Activated CD8-positive, alpha-beta memory T cell treated with anti-CD3 and anti-CD28 coated beads, Interleukin-2, amount 50 U/mL, for 24 hours (primary cell): ENCODE measurements around the gene RASL11B.
"Not testable (repeated sequence)": the region's sequence is repeated elsewhere in the genome, so short reads cannot be mapped to it uniquely, and the experiment has no call there.

Source experiments
- DNase-seq: peaks from one replicate; pipeline ENCODE4 v3.0.0-alpha.2; 2020; ENCODE audit errors: extremely low read depth

The RASL11B gene

GRCh38 chr4:52861879-52862616 is at the start of gene RASL11B:
RASL11B (plus strand) TSS chr4:52862317; CDS start chr4:52862508, 191 bp downstream.
- peak; percentile 26 for DNase-seq

- no peak for DNase-seq
Measured at GRCh38 chr4:52813546-52813945, 48.6 kb upstream of the RASL11B start.

DNA sequence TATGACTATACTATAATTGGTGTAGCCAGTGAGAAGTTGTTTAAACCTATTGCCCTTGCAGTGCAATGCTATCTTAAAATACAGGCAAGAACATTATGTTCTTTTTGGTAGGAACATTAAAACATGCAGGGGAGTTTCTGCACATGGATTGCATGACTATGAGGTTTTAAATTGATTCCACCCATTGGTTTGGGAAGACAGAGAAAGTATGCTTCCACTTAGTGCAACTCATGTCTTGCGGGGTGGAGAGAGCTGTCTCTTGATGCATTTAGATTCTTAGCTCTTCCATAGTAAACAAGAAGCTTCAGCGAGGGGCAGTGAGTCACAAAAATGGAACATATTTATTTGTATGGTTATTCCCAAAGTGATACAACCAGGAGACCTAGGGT is 39.5 kb upstream of the RASL11B start:
- no peak for DNase-seq

DNA sequence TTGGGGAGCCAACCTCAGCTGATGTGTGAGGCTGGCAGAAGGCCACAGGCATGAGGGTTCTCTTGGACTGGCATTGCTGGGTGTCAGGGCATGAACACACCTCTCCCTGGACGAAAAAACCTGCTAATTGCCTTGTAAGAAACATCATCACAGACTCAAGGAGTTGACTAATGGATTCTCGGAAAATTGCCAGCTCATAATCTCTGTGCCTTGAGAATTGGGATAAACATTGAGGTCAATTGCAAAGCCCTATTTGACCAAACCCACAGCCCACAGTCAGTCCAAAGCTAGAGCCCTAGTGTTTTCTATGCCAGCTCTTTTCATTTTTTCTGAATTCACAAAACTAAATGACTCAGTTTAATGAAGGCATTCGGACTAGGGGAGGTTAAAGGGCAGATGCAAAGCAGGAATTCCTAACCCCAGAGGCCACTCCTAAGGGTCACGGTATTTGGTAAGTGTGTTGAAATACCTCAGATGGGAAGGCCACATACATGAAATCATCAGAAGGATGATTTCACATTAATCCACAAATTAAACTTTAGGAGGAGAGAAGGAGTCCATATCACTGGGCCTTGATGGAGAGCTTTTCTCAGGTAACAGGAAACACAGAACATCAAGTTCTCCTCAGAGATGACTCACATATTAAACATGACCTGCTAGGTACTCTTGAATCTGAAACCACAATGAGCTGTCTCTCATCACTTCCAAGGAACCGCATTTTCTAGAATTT is 39.0 kb upstream of the RASL11B start:
- no peak for DNase-seq

DNA sequence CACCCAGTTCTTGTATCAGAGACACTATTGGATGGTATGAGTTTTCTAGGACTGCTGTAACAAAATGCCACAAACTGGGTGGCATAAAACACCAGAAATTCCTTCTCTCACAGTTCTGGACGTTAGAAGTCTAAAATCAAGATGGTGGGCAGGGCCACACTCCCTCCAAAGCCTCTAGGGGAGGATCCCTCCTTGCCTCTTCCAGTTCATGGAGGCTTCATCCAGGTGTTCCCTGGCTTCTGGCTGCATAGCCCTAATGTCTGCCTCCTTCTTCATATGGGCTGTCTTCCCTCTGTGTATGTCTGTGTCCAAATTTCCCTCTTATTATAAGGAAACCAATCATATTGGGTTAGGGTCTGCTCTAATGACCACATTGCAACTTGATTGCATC is 38.4 kb upstream of the RASL11B start:
- DNase-seq = no peak

- DNase-seq = no peak
Measured at GRCh38 chr4:52824270-52824602, 37.9 kb upstream of the RASL11B start.

DNA sequence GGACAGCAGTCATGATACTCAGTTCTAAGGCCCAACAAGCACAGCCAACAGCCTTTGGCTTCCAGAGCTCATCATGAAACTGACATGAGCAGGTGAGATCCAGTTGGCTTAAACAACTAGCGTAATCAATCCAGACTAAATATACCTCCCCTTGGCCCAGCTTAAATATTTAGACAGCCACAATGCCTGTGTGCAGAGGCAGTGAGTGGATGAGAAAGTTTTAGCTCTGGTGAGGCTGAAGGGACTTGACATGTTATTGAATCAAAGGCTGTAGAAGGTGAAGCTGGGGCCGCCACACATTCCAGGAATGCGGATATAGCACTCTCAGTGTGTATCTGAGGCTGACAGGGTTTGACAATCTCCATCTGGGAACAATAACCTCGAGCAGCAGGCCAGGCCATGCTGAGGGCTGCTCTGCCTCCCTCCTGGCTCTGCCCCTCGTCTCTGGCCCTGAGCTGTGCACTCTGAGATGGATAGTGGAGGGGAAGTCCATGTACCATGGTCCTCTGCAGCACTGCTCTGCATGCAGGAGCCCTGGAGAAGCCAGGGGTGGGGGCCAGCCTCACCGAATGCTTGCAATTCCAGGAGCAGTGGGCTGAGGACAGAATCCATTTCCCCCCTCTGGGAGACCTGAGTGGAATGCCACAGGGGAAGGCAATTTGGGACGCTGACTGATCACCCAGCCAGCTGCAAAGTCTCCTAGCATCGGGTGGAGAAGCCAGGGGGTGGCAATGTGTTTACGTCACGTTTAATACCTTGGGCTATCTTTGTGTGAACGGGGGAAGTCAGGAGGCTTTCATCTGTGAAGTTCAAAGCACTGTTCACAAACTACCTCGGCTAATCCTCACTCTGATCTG is 37.3 kb upstream of the RASL11B start:
- DNase-seq = no peak

DNA sequence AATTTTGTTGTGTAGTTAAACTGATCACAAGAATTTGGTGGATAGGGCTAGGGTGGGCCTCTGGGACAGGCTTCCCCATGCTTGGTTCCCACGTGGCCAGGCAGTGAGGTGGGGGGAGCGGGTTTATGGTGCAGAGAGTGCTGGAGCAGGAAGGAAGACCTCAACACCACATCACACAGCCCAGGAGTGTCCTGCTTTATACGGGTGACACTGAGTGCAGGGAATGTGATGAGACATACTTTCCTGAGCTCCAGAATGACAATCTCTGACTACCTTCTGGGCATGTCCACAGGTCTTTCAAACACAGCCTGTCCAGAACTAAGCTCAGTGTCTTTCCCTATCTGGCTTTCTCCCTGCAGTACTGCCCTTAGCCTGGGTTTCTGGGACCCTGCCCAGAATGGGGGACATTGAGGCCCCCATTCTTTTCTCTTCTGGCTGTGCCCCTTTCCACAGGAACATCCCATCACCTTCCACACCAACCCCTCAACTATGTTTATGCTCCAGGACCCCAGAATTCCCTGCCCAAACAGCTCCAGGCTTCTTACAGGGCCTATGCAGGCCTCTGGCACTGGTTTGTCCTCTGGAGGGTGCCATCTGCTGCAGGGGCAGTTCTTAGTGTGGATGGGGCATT is 36.5 kb upstream of the RASL11B start:
- no peak for DNase-seq

DNA sequence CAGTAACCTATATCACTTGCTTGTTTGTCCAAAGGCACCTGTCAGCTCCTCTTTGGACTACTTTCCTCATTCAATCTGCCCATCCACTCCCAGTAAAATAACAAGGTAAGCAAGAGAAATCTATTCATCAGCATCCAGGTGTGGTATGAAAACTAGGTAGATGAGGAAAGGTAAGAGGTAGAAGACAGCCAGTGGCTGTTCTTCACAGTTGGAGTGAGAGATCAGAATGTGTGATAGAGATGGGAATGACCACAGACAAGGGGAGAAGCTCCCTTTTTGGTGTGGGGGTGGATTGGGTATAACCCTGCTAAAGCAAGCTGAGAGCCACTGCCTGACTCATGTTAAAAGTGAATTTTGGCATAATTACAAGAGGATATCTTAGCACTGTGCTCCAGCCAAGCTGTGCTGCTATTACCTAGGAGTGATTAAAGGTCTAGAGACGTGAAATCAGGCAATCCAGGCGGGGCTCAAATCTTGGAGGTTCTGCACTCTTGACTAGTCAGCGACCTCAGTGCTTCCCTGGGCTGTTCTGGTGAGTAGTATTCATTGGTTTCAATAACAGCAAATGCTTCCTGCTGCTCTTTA is 28.1 kb upstream of the RASL11B start:
- no peak for DNase-seq

GRCh38 chr4:52834641-52835456 is 27.3 kb upstream of the RASL11B start:
- DNase-seq = not testable (repeated sequence)

GRCh38 chr4:52836120-52836519 is 26.0 kb upstream of the RASL11B start:
- no peak for DNase-seq

GRCh38 chr4:52836678-52837077 is 25.4 kb upstream of the RASL11B start:
- no peak for DNase-seq

DNA sequence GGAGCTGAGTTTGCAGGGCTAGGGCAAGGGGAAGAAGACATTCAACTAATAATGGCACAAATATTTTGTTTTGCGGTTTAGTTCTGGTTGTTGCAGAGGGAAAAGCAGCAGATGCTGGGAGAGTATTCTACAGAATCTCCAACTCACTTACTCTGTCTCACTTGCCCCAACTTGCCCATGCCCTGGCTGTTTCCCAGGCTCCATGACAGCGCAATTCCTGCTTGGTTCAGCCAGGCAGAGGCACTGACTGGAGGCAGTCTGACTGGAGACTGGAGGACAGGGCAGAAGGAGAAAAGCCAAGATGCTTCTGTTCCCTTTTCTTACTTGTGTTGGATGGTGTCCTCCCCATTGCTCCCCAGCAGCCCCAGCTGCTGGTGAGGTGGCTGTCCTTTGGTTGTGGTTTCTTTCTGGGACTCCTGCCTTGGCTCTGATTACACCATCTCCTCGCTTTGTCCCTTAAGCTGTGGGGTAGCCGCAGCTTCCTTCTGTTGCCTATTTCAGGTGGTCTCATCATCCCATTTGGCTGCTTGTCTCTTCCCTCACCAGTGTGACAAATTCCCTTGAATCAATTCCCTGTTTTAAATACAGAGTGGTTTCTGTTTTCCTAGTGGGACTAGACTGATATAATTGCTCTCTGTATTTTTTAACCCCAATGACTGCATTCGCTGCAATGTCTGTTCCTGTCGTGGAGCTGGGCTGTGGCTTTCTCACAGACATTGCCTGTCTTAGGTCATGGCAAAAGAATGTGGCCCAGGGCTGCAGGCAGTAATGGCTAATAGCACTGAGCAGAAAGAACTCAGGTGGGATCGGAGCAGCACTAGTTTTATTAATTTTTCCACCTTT is 24.2 kb upstream of the RASL11B start:
- no peak for DNase-seq

DNA sequence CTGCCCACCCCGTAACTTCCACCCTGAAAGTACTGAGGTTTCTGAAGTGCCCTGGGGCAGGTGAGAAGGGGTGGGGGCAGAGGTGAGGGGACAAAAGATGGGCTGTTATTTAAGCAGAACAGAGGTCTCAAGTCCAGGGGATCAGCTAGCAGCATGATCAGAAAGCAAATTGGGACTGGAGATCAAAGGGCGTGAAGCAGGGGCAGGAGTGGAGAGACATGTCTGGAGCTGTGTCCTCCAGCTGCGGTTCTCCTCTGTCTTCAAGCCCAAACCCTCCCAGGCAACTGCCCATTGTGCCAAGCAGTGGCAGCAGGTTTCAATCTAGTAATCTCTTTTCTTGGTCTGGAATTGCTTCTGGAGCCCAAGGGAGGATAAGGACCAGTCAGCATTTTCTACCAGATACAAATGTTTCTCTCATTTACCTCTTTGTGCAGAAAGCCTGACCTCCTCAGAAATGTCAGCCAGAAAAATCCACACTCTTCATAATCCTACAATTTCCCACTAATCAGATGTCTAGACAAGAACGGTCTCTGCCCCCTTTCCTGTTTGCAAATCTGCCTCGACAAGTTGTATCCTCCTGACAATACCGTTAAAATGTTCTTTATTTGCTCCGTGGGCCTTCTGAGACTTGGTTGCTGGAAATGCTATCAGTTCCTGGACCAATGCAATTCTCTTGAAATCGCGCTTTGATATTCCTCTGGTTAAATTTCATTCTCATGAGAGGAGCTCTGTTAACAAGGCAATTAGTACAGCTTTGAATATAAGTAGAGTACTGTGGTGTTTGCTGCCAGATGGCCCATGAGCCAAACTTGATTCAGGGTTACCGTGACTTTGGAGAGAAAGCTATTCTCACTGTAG is 23.2 kb upstream of the RASL11B start:
- no peak for DNase-seq

GRCh38 chr4:52840531-52841370 is 21.4 kb upstream of the RASL11B start:
- DNase-seq = no peak

- DNase-seq = no peak
Measured at GRCh38 chr4:52841682-52842456, 20.2 kb upstream of the RASL11B start.

DNA sequence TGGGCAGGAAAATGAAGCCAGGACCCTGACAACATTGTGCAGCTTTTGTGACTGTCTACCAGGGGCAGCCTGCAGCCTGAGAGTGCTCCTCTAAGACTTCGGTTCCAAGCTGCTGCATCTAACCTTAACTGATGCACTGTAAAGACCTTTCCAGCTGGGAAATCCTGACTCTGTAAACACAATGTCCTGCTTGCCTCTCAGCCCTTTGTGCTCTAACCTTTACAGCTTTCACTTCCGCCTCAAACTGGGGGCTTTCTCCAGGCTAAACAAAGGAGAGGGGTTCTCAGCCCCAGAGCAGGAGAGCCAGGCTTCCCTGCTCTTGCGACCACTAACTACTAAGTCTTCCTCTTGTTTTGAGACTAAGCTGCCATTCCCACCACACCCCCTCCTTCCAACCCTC is 19.3 kb upstream of the RASL11B start:
- no peak for DNase-seq
